Natural killer cell (primary cell): Measurements from ENCODE around the gene GCN1. TPM values are rescaled to one million over a fixed set of nuclear protein-coding genes. Genes with fewer than 3 reads are reported as not detected.

Experiments used
- ATAC-seq, 3 donors: fragments of 150-1000 bp in 2 of 3; fragments of 200-7000 bp in 1 of 3; cut with Tn5 transposase; 1 replicate in 1 of 3; 2 replicates in 2 of 3; pipeline ENCODE4 v1.10.0; 2021; ENCODE audit warnings: mild to moderate bottlenecking in 2 of 3, moderate library complexity in 2 of 3
- DNase-seq, 2 donors: peaks; one replicate each; pipeline versions ENCODE4 v3.0.0 to v3.0.0-alpha.2; 2013 to 2021; ENCODE audit warnings: mixed read lengths in 1 of 2
- H3K27ac ChIP-seq: one replicate; pipeline ENCODE4 v1.5.1; 2013; ENCODE audit warnings: mild to moderate bottlenecking, low read length
- H3K27me3 ChIP-seq: one replicate; pipeline ENCODE4 v1.6.1; 2013; ENCODE audit warnings: low read length; ENCODE audit not compliant: control insufficient read depth, insufficient read depth
- H3K36me3 ChIP-seq: one replicate; pipeline ENCODE4 v1.6.1; 2013; ENCODE audit warnings: low read length; ENCODE audit not compliant: control insufficient read depth, insufficient read depth
- H3K4me1 ChIP-seq: one replicate; pipeline ENCODE4 v1.6.1; 2013; ENCODE audit warnings: low read length; ENCODE audit not compliant: control insufficient read depth, insufficient read depth
- H3K4me3 ChIP-seq: one replicate; pipeline ENCODE4 v1.5.1; 2013; ENCODE audit warnings: low read length
- H3K9me3 ChIP-seq: one replicate; pipeline ENCODE4 v1.6.1; 2013; ENCODE audit warnings: low read length; ENCODE audit not compliant: control insufficient read depth, insufficient read depth
- H3K27ac Mint-ChIP-seq, 2 donors: one replicate each; pipeline ENCODE4 v1.8.0; 2022; ENCODE audit warnings: mild to moderate bottlenecking in 2 of 2, mixed read lengths in 2 of 2, moderate library complexity in 1 of 2
- H3K27me3 Mint-ChIP-seq, 2 donors: one replicate each; pipeline ENCODE4 v1.8.0; 2022; ENCODE audit warnings: low read depth in 2 of 2, mixed read lengths in 2 of 2
- H3K36me3 Mint-ChIP-seq: one replicate; pipeline ENCODE4 v1.8.0; 2022; ENCODE audit warnings: mixed read lengths
- H3K4me1 Mint-ChIP-seq, 2 donors: one replicate each; pipeline ENCODE4 v1.8.0; 2022; ENCODE audit warnings: mixed read lengths in 2 of 2
- H3K4me3 Mint-ChIP-seq: one replicate; pipeline ENCODE4 v1.8.0; 2022; ENCODE audit warnings: mild to moderate bottlenecking, moderate library complexity, mixed read lengths
- H3K9me3 Mint-ChIP-seq, 2 donors: one replicate each; pipeline ENCODE4 v1.8.0; 2022; ENCODE audit warnings: mixed read lengths in 2 of 2
- CTCF ChIP-seq: fragments of 200-600 bp; IDR thresholded peaks from one replicate; pipeline ENCODE4 v1.8.0; 2022; ENCODE audit warnings: antibody characterized with exemption
- WGBS: methylation state at CpG from one replicate; pipeline ENCODE4 v1.1.7; 2013; ENCODE audit warnings: missing lambda C conversion rate; ENCODE audit not compliant: insufficient coverage; 5-methylcytosine and 5-hydroxymethylcytosine counted together
- intact Hi-C: fragments of 100-400 bp; cut with micrococcal nuclease; formaldehyde crosslinking; loops from one replicate; pipeline ENCODE4 v1.14.2; 2022
- total RNA-seq, 4 donors: library from RNA; stranded (reverse); fragments of 120-200 nt in 1 of 4; gene quantifications; one replicate each; pipeline versions ENCODE4 v1.2.3 to v1.2.4, GENCODE V29; 2013 to 2022

The GCN1 gene
- total RNA-seq, 3 donors from 2014 or later (not counting 1 experiment from before 2014, with no cell fraction given) = 119 to 141 (median 120) TPM

DNA sequence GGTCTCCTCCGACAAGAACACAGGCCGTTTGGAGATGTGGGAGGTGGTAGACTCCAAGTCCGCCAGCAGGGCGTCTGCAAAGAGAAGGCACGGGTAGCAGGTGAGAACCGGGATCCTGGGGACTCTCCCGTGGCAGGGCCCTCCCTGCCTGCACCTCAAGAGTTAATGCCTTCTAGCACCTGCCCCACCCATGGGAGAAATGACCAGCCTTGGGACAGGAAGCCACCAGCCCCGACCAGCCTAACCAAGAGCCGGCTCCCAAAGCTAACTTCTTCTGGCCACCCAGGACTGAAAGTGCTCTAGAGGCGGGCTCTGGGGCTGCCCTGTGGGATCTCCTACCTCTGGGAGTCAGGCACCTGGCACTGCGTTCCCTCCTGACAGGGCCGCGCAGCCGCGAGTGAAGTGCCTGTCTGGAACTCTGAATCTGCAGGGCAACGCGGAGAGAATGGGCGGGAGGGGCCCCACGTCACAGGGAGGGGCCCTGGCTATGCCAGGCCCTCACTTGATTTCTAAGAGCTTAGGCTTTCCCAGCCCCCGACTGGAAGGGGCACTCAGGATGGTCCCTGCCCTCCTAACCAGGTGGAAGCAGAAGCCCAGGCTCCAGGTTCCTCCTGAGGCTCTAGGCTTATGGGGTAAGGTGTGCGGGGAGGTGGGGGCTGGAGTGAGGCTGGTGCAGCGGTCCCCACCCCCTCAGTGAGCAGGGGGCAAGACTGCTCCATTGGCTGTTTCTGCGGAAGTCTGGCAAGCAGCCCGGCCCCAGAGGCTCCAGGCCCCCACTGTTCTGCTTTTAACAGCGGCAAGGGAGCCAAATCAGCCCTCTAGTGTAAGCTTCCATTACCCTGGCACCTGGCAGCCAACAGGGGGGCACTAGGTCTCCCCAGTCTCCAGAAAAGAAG, 30.0 kb upstream of the GCN1 start:
- Mint-ChIP-seq H3K27ac (peak overlapping the region; percentile 76 to 84), H3K36me3 (no peaks in the 10 kb centered on the region), H3K4me1 (peaks cover 60 to 83% of the 10 kb centered on the region in 2 donors), H3K27me3 (no peaks in the 10 kb centered on the region), H3K9me3 (no peaks in the 10 kb centered on the region), H3K4me3 (peak overlapping the region; percentile 40)
- TF ChIP-seq CTCF = no peak
- Histone ChIP-seq H3K4me3 (no peak overlapping the region), H3K36me3 (peaks cover 58% of the 10 kb centered on the region), H3K9me3 (no peaks in the 10 kb centered on the region), H3K27me3 (no peaks in the 10 kb centered on the region), H3K4me1 (peaks cover 60% of the 10 kb centered on the region), H3K27ac (peak overlapping the region; percentile 37)
- ATAC-seq (no peak), DNase-seq (no peak)
- WGBS = 47% methylated on average over 25 of the region's 25 CpGs
- intact Hi-C loops = no loop called here

- no peaks in the 10 kb centered on the region for H3K27me3 Mint-ChIP-seq
- no peak for TF ChIP-seq CTCF
- H3K9me3 Mint-ChIP-seq = no peaks in the 10 kb centered on the region
- ATAC-seq (no peak), DNase-seq (no peak)
- H3K4me1 Mint-ChIP-seq = peaks cover 56 to 75% of the 10 kb centered on the region in 2 donors
- intact Hi-C loops = no loop called here
- H3K36me3 Mint-ChIP-seq = no peaks in the 10 kb centered on the region
- H3K4me3 ChIP-seq = no peak overlapping the region
- H3K27me3 ChIP-seq = no peaks in the 10 kb centered on the region
- H3K27ac Mint-ChIP-seq = peak overlapping the region; percentile 79 to 84
- peaks cover 51% of the 10 kb centered on the region for H3K4me1 ChIP-seq
- peak overlapping the region; percentile 55 for H3K4me3 Mint-ChIP-seq
- no peak overlapping the region for H3K27ac ChIP-seq
- WGBS = 94% methylated on average over 17 of the region's 19 CpGs
- peaks cover 67% of the 10 kb centered on the region for H3K36me3 ChIP-seq
- no peaks in the 10 kb centered on the region for H3K9me3 ChIP-seq
These were observed 29.2 kb upstream of the GCN1 start for GRCh38 chr12:120223458-120224303.

DNA sequence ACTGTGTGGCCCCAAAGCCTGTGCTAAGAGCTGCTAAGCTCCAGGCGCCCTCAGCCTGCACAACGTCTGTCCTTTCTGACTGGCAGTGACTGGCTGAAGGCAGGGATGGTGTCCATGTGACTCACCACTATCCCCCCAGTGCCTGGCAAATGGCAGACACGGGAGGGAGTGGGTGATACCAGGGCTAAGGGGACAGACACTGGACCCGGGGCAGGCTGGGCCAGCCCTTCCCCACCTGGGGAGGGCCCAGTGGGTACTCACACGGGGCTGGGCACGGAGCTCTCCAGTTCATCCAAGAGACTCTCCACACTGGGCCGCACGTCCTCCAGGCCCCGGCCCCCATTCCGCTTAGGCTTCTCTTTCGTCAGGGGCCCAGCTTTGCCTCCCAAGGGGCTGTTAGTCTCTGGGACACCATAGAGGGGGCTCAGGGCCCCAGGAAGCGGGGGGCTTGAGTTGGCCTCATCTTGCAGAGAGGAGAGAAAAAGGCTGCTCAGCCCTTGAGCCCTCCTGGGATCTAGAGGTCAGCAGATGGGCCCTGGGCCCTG, 27.8 kb upstream of the GCN1 start:
- peaks cover 38% of the 10 kb centered on the region for H3K4me1 ChIP-seq
- H3K4me3 ChIP-seq = no peak overlapping the region
- Mint-ChIP-seq H3K4me1 (peaks cover 45 to 62% of the 10 kb centered on the region in 2 donors), H3K27ac (peak overlapping the region; percentile 79 to 82), H3K4me3 (no peak overlapping the region), H3K27me3 (no peaks in the 10 kb centered on the region), H3K36me3 (no peaks in the 10 kb centered on the region), H3K9me3 (no peaks in the 10 kb centered on the region)
- peaks cover 73% of the 10 kb centered on the region for H3K36me3 ChIP-seq
- ATAC-seq (no peak), DNase-seq (no peak)
- intact Hi-C loops = no loop called here
- no peaks in the 10 kb centered on the region for H3K9me3 ChIP-seq
- no peaks in the 10 kb centered on the region for H3K27me3 ChIP-seq
- H3K27ac ChIP-seq = no peak overlapping the region
- TF ChIP-seq CTCF = no peak
- 97% methylated on average over 12 of the region's 12 CpGs for WGBS
